Heart left ventricle (tissue), 13 donors: ENCODE data around the gene RFX2.

Experiments
- CTCF ChIP-seq, 12 donors: fragments of 200-600 bp; sonication (generic) in 4 of 12; IDR thresholded peaks; one replicate each; pipeline versions ENCODE4 v1.5.0 to v1.8.0; 2018 to 2022; ENCODE audit warnings: antibody characterized with exemption in 12 of 12, mild to moderate bottlenecking in 5 of 12
- POLR2A ChIP-seq, 2 donors: fragments of 450-650 bp; IDR thresholded peaks; one replicate each; pipeline ENCODE4 v1.6.1; 2017; ENCODE audit warnings: antibody characterized with exemption in 2 of 2, mild to moderate bottlenecking in 2 of 2, moderate library complexity in 2 of 2
- donor health status: ischemic (EF 13 %, LVEDD 7.1; RV severe dilation, severe dysfunction).
- donor health status: DM: no; HTN: yes; CAD: no.
- donor health status: DM: no; HTN: no; CAD: no.
- donor health status: ischemic (EF 25% LVEDD 6.9; RV normal size, moderate dysfunction).
- donor health status: ischemic (EF 25% LVEDD 5.7; RV mildly dilated, moderate dysfunction).
- donor health status: ischemic (EF 35%, LVEDD 5.7; RV mildly dilated, moderate dysfunction).
- donor health status: nonischemic (EF 11% LVEDD 7.7; RV severe dilation, severe dysfunction).
- donor health status: DM: yes; HTN: yes; CAD: no.
- donor health status: PGD.
- donor health status: ischemic (EF 29% LVEDD 5.4; RV normal size, mild dysfunction).
- donor health status: nonischemic (EF 23%, LVEDD 6.1; RV moderate dilation, normal function).

GRCh38 chr19:6103894-6104293 lies 6.4 kb downstream of the RFX2 start:
- TF ChIP-seq CTCF (IDR thresholded peaks at IDR 0.05) (no peak), POLR2A (IDR thresholded peaks at IDR 0.05) (no peak)
